Measurements from ENCODE around the gene GIT1. TPM values are rescaled to one million over a fixed set of nuclear protein-coding genes. Genes with fewer than 3 reads are reported as not detected.

Gene GIT1
- total RNA-seq, 2 donors from 2014 or later = 26.7 to 48.1 TPM

DNA sequence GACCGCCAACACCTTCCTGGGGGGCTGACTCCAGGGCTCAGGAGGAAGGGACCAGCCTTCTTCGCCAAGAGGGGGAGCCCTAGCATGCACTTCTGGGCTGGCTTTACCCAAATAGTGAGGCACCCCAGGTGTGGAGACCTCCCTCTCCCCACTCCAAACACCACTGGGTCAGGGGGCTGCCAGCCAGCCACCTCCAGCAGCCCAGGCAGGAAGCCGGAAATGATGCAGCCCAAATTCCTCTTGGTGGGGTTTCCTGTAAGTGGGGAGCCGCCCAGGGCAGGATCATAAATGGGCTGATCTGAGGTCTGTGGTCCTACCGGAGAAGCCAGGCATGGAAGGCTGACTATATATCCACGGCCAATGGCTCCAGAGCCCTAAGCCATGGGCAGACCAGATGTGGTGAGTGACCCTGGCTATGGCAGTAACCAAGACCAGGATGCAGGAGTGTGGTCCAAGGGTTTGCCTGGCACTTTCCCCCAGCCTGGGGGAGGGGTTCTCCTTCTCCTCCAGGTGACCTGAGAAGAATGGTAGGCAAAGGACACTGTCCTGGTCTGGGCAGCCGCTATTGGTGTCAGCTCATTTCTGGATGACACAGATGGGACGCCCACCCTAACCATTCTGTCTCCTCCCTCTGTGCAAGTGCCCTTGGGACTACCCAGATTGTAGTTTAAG is 4.2 kb downstream of the GIT1 start:
- no peak for DNase-seq (ENCODE audit: low spot score)
- peaks cover 31% of the 10 kb centered on the region for H3K36me3 ChIP-seq

DNA sequence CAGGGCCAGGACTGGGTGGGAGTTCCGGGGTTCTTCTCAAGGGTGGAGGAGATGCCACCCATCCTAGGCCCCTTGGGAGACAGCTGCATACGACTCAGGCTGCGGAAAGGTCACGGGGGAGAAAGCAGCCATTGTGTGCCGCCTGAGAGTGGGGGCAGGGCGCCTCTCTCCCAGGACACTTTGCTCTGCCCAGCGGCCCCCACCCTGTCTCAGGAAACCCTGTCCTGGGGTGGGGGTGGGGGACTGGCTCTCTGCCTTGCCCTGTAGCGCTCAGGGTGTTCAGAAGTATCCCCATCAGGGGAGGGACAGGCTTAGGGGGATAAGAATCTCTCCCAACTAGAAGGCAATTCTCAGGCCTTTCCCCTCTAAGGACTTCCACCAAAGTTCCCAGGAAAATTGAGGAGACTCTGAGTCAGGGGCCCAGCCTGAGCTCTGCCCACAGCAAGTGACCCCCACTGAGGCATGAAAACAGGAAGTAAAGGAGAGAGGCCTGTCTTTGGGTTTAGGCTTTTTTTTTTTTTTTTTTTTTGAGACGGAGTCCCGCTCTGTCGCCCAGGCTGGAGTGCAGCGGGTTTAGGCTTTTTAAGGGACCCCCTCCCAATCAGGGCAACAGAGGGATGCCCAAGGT is 4.9 kb downstream of the GIT1 start:
- H3K36me3 ChIP-seq = peaks cover 37% of the 10 kb centered on the region
- no peaks in the 10 kb centered on the region for H3K9me3 ChIP-seq
- H3K27ac ChIP-seq = peak overlapping the region; percentile 80 to 85
- H3K4me1 ChIP-seq = peaks cover 0 to 69% of the 10 kb centered on the region in 2 donors
- peak overlapping the region in 1 of 2 donors; percentile 33 for H3K4me3 ChIP-seq
- no peak for DNase-seq (ENCODE audit: low spot score)
- TF ChIP-seq, protein P1, sequence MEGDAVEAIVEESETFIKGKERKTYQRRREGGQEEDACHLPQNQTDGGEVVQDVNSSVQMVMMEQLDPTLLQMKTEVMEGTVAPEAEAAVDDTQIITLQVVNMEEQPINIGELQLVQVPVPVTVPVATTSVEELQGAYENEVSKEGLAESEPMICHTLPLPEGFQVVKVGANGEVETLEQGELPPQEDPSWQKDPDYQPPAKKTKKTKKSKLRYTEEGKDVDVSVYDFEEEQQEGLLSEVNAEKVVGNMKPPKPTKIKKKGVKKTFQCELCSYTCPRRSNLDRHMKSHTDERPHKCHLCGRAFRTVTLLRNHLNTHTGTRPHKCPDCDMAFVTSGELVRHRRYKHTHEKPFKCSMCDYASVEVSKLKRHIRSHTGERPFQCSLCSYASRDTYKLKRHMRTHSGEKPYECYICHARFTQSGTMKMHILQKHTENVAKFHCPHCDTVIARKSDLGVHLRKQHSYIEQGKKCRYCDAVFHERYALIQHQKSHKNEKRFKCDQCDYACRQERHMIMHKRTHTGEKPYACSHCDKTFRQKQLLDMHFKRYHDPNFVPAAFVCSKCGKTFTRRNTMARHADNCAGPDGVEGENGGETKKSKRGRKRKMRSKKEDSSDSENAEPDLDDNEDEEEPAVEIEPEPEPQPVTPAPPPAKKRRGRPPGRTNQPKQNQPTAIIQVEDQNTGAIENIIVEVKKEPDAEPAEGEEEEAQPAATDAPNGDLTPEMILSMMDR (IDR thresholded peaks at IDR 0.05) = no peak
- no peaks in the 10 kb centered on the region for H3K27me3 ChIP-seq

More for the DNA sequence above, 4.2 kb downstream of the GIT1 start:
- H3K4me3 ChIP-seq = peak overlapping the region; percentile 28 to 33
- H3K4me1 ChIP-seq = peaks cover 0 to 70% of the 10 kb centered on the region in 2 donors
- no peaks in the 10 kb centered on the region for H3K27me3 ChIP-seq
- TF ChIP-seq, protein P1 (IDR thresholded peaks at IDR 0.05) = peak in 1 of 2 donors; percentile 11
- H3K27ac ChIP-seq = peak overlapping the region; percentile 80 to 85
- H3K9me3 ChIP-seq = no peaks in the 10 kb centered on the region

GRCh38 chr17:29583324-29584248 is 5.9 kb downstream of the GIT1 start:
- no peak for DNase-seq (ENCODE audit: low spot score)
- peak overlapping the region in 1 of 2 donors; percentile 33 for H3K4me3 ChIP-seq
- H3K27ac ChIP-seq = peak overlapping the region; percentile 80 to 85

GRCh38 chr17:29582772-29583171 is 6.7 kb downstream of the GIT1 start:
- Histone ChIP-seq H3K9me3 (no peaks in the 10 kb centered on the region), H3K4me3 (no peak overlapping the region), H3K27me3 (no peaks in the 10 kb centered on the region), H3K27ac (no peak overlapping the region), H3K4me1 (peaks cover 0 to 62% of the 10 kb centered on the region in 2 donors), H3K36me3 (peaks cover 55% of the 10 kb centered on the region)
- TF ChIP-seq, protein P1 (IDR thresholded peaks at IDR 0.05) = no peak
- no peak for DNase-seq (ENCODE audit: low spot score)

More at GRCh38 chr17:29583324-29584248, 5.9 kb downstream of the GIT1 start:
- Histone ChIP-seq H3K4me1 (peaks cover 0 to 66% of the 10 kb centered on the region in 2 donors), H3K27me3 (no peaks in the 10 kb centered on the region), H3K9me3 (no peaks in the 10 kb centered on the region), H3K36me3 (peaks cover 47% of the 10 kb centered on the region)
- TF ChIP-seq, protein P1 (IDR thresholded peaks at IDR 0.05) = no peak

DNA sequence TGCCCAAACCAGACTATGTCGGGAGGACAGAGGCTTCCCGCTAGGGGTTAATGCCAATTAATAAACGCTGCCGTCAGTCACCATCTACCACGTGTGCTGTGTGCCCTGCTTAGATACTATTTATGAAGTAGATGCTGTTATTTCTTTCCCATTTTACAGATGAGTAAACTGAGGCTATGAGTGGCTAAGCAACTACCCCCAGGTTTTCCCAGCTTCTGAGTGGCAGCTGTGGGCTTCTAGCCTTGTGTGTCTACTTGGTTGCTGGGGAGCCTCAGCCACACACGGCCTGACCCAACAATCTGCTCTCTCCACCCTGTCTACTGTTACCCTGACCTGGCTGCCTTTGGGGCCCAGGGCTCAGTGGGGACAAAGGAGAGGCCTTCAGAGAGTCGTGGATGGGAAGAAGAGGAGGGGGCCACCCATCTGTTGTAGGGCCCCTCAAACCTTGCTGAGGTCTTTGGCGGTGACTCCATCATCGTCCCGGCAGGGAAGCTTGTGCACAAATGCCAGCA is 7.1 kb downstream of the GIT1 start:
- H3K4me1 ChIP-seq = peaks cover 0 to 62% of the 10 kb centered on the region in 2 donors
- TF ChIP-seq, protein P1 (IDR thresholded peaks at IDR 0.05) = no peak
- no peaks in the 10 kb centered on the region for H3K27me3 ChIP-seq
- no peak overlapping the region for H3K27ac ChIP-seq
- H3K9me3 ChIP-seq = no peaks in the 10 kb centered on the region
- peaks cover 60% of the 10 kb centered on the region for H3K36me3 ChIP-seq
- no peak overlapping the region for H3K4me3 ChIP-seq
- no peak for DNase-seq (ENCODE audit: low spot score)
